Ammon's horn (tissue), 1 donor: Measurements from ENCODE around the gene SLC25A47.

Experiments
- DNase-seq: peaks from one replicate; pipeline ENCODE4 v3.0.0-alpha.2; 2016; ENCODE audit warnings: low spot score

Gene SLC25A47

GRCh38 chr14:100375963-100376735 is 53.0 kb downstream of the SLC25A47 start, which contains the start of gene WDR25:
Gene WDR25 (plus strand): TSS chr14:100376485.
- DNase-seq, result peak; percentile 95

DNA sequence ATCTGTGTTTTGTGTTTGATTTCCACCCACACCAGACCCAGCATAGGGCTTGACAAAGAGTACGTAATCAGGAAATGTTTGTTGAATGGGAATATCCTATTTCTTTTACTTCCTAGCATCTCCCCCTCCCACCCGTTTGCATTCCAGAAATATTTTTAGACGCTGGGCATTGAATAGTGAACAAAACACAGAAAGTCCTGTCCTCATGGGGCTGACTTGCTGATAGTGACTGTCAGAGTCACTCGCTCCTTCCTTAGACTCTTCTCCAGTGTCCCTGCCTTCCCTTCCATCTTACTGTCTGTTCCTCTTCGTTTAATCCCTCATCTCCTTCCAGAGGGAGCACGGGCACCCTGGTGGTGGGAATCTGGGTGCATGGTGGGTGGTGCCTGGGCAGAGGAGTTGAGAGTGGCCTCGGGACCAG is 53.6 kb downstream of the SLC25A47 start:
- DNase-seq, result no peak
